ENCODE data around the gene CTSH. TPM values are rescaled to one million over a fixed set of nuclear protein-coding genes. Genes with fewer than 3 reads are reported as not detected.

The CTSH gene
- total and polyA plus RNA-seq, 2 of the 13 experiments (the other 11 are each of a cell fraction or from before 2014, with no cell fraction given), result 265 to 653 TPM

DNA sequence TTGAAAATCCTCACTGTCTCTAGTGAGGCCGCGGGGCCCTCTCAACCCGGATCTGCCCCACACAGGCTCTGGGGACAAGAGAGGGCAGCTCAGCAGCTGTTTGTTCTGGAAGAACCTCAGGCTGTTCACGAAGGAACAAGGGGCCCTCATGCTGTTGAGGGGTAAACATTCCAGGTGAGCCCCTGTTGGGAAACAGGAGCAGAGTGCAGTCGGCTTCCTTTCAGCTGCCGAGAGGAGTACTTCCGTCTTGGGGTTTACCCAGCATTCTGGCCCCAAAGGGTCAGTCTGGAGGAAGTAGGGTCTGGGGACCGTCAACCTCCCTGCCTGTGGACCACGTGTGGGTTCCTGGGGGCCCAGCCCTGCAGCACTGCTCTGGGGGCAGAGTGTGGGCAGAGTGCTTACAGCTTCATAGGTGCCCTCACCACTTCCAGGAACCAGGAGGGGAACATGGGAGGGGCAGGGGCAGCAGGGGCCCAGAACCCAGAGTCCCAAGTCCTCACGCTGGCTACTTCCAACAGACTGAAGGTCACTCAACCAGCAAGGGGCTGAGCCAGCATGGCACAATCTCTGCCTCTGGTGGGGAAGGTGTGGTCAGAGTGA is 49.2 kb upstream of the CTSH start (continued):
- TF ChIP-seq ZBTB20 (CRISPR knock-in tag; IDR thresholded peaks at IDR 0.05; ENCODE audit: borderline replicate concordance, low read depth) (no peak; the same call in 1 of the 2 replicates), GABPA (IDR thresholded peaks at IDR 0.05; ENCODE audit: low read depth, low read length) (no peak), GABPA (CRISPR knock-in tag; IDR thresholded peaks at IDR 0.05; ENCODE audit: low read depth) (no peak), SNAPC2 (CRISPR knock-in tag; IDR thresholded peaks at IDR 0.05) (no peak), SRSF9 (IDR thresholded peaks at IDR 0.05; ENCODE audit: borderline replicate concordance, insufficient read depth, low read depth, low read length, poor library complexity, severe bottlenecking) (no peak), KLF6 (CRISPR knock-in tag; IDR thresholded peaks at IDR 0.05) (peak; percentile 58; the same call in 1 of the 2 replicates), PITX1 (CRISPR knock-in tag; IDR thresholded peaks at IDR 0.05) (peak; percentile 95), MAF1 (CRISPR knock-in tag; IDR thresholded peaks at IDR 0.05; ENCODE audit: borderline replicate concordance) (peak; percentile 66), ZHX1 (CRISPR knock-in tag; IDR thresholded peaks at IDR 0.05; ENCODE audit: low read depth) (peak; percentile 66; the same call in 1 of the 2 replicates), MBD4 (IDR thresholded peaks at IDR 0.05; ENCODE audit: borderline replicate concordance, low read length) (no peak), MED1 (CRISPR knock-in tag; IDR thresholded peaks at IDR 0.05) (peak; percentile 100), MIER2 (CRISPR knock-in tag; IDR thresholded peaks at IDR 0.05) (0 out of 2 replicates have a peak, but pooled peaks have one; percentile 41), ZNF234 (CRISPR knock-in tag; conservative IDR thresholded peaks at IDR 0.05) (no peak), SNRNP70 (IDR thresholded peaks at IDR 0.05; ENCODE audit: low read depth, low read length) (no peak), ZNF777 (CRISPR knock-in tag; IDR thresholded peaks at IDR 0.05) (peak; percentile 36; the same call in 1 of the 2 replicates), HIVEP1 (CRISPR knock-in tag; IDR thresholded peaks at IDR 0.05) (peak; percentile 98), ELK4 (CRISPR knock-in tag; IDR thresholded peaks at IDR 0.05; ENCODE audit: borderline replicate concordance) (0 out of 2 replicates have a peak, but pooled peaks have one; percentile 16), ZNF292 (CRISPR knock-in tag; IDR thresholded peaks at IDR 0.05; ENCODE audit: borderline replicate concordance, low read depth) (peak; percentile 81; the same call in 1 of the 2 replicates), TBP (CRISPR knock-in tag; IDR thresholded peaks at IDR 0.05) (no peak), ZZZ3 (CRISPR knock-in tag; IDR thresholded peaks at IDR 0.05; ENCODE audit: borderline replicate concordance) (no peak), ZFP36 (IDR thresholded peaks at IDR 0.05; ENCODE audit: borderline replicate concordance, low read depth, low read length, partially characterized antibody) (no peak)
- TF ChIP-seq, protein P1, sequence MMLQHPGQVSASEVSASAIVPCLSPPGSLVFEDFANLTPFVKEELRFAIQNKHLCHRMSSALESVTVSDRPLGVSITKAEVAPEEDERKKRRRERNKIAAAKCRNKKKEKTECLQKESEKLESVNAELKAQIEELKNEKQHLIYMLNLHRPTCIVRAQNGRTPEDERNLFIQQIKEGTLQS (CRISPR knock-in tag; IDR thresholded peaks at IDR 0.05), result 0 out of 2 replicates have a peak, but pooled peaks have one; percentile 35
- TF ChIP-seq, protein P2, sequence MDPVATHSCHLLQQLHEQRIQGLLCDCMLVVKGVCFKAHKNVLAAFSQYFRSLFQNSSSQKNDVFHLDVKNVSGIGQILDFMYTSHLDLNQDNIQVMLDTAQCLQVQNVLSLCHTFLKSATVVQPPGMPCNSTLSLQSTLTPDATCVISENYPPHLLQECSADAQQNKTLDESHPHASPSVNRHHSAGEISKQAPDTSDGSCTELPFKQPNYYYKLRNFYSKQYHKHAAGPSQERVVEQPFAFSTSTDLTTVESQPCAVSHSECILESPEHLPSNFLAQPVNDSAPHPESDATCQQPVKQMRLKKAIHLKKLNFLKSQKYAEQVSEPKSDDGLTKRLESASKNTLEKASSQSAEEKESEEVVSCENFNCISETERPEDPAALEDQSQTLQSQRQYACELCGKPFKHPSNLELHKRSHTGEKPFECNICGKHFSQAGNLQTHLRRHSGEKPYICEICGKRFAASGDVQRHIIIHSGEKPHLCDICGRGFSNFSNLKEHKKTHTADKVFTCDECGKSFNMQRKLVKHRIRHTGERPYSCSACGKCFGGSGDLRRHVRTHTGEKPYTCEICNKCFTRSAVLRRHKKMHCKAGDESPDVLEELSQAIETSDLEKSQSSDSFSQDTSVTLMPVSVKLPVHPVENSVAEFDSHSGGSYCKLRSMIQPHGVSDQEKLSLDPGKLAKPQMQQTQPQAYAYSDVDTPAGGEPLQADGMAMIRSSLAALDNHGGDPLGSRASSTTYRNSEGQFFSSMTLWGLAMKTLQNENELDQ (CRISPR knock-in tag; IDR thresholded peaks at IDR 0.05; ENCODE audit: borderline replicate concordance), result no peak
